NCI-H1105 (cell line): ENCODE results near the gene GPR142.

Source experiments
- DNase-seq: peaks from one replicate; lab custom pipeline; 2025; lab: John Stamatoyannopoulos, UW

Gene GPR142

GRCh38 chr17:74367206-74367605 is at the start of gene GPR142:
Gene GPR142 (plus strand): TSS chr17:74367506. CDS start chr17:74369541, 2,035 bp downstream.
- no peak for DNase-seq

GRCh38 chr17:74318391-74318790 is 48.9 kb upstream of the GPR142 start:
- no peak for DNase-seq

GRCh38 chr17:74324521-74324920 is 42.8 kb upstream of the GPR142 start:
- DNase-seq, result no peak

GRCh38 chr17:74325376-74325742 is 41.9 kb upstream of the GPR142 start:
- no peak for DNase-seq

- DNase-seq, result no peak
These were observed 41.4 kb upstream of the GPR142 start, which contains the start of gene KIF19 for GRCh38 chr17:74325743-74326379. Gene KIF19 (plus strand): TSS chr17:74326226. CDS start chr17:74326350, 124 bp downstream.

GRCh38 chr17:74326506-74326905 is 40.8 kb upstream of the GPR142 start:
- DNase-seq, result no peak

- no peak for DNase-seq
These were observed 38.8 kb upstream of the GPR142 start for GRCh38 chr17:74328487-74328886.

GRCh38 chr17:74329378-74329777 is 37.9 kb upstream of the GPR142 start:
- DNase-seq, result no peak

GRCh38 chr17:74330446-74330845 is 36.9 kb upstream of the GPR142 start:
- no peak for DNase-seq

GRCh38 chr17:74332017-74332650 is 35.2 kb upstream of the GPR142 start:
- no peak for DNase-seq

GRCh38 chr17:74332763-74333283 is 34.5 kb upstream of the GPR142 start:
- DNase-seq, result peak; percentile 81

- no peak for DNase-seq
These were observed 32.8 kb upstream of the GPR142 start for GRCh38 chr17:74334393-74335039.

GRCh38 chr17:74335529-74336062 is 31.7 kb upstream of the GPR142 start:
- no peak for DNase-seq

- no peak for DNase-seq
These were observed 31.0 kb upstream of the GPR142 start for GRCh38 chr17:74336307-74336706.

GRCh38 chr17:74337834-74338500 is 29.3 kb upstream of the GPR142 start:
- no peak for DNase-seq

- no peak for DNase-seq
These were observed 27.6 kb upstream of the GPR142 start for GRCh38 chr17:74339537-74340195.

GRCh38 chr17:74340470-74341023 is 26.8 kb upstream of the GPR142 start:
- DNase-seq, result no peak

- DNase-seq, result no peak
These were observed 25.1 kb upstream of the GPR142 start for GRCh38 chr17:74342224-74342623.

GRCh38 chr17:74343121-74343520 is 24.2 kb upstream of the GPR142 start:
- DNase-seq, result no peak

- no peak for DNase-seq
These were observed 23.6 kb upstream of the GPR142 start for GRCh38 chr17:74343526-74344284.

GRCh38 chr17:74344658-74345057 is 22.6 kb upstream of the GPR142 start:
- DNase-seq, result no peak
